ENCODE data around the gene SLC27A3. TPM values are rescaled to one million over a fixed set of nuclear protein-coding genes. Genes with fewer than 3 reads are reported as not detected.

SLC27A3 gene
- polyA plus RNA-seq, 2 of the 4 experiments (the other 2 are of a cell fraction), result 1.3 to 2.1 TPM

DNA sequence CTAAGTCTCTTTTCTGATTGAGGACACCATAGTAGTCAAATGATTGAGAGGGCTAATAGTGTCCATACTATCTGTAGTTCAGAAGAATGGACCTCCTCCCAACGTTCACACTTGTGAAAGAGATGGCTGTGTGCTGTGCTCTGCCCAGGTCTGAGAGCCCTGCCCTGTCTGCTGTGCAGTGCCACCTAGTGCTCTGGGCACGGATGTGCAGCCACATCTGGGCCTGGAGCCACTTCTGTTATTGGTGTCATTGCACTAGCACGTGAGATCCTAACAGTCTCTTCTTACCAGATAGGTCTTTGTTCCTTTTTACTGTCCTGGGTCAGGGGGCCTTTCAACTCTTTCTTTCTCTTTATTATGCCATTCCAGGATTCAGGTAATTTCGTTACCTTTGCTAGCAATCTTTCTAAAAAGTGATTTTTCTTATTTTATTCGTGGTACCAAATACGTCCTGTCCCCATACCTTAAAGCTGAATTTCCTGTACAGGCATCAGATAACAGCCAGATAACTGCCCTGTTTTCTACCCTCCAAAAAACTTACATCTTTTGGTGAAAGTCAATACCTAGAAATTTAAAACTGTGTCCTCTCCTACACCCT, 25.7 kb upstream of the SLC27A3 start:
- no peak for FAIRE-seq
- POLR2A ChIA-PET, result no interaction called here
- WGBS (ENCODE audit: missing lambda C conversion rate), result 45% methylated on average over 6 of the region's 6 CpGs

DNA sequence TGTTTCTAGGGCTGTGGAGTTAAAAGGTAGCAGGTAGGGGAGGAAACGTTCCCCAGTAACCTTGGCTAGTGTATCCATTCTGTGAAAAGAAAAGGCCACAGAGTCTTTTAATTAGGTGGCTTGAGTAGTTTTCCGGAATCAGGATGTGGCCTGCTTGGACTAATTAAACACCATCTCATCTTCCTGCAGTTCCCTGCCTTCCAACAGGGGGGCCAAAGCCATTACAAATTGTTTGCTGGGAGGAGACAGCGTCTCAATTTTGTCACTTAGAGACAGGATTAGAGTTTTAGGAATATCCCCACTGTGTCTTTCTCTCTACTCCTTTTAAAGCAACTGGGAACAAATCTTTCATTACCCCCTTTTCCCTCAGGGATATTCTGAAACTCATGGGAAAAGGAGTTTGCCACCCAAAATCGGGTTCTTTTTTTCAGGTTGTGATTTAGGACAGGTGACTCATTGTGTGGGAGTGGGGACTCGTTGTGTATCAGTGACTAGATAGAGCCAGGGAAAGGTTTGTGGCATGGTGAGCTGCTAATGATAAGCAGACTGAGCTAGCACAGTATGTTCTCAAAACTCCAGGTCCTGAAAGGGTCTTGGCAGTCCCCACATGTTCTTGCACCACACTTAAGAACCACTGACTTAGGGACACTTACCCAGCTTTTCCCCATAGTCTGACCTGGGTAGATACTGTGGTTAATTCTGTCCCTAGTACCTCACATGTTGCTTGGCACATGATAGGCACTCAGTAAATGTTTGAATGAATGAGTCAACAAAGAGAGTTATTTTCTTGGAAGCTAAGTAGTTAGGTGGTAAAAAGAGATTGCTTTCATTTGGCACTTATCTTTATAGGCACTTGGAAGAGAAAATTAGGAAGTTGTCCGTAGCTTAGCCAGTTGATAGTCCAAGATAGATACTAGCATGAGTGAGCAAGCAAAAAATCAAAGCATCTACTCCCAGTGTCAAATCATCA, 24.9 kb upstream of the SLC27A3 start:
- no peaks in the 10 kb centered on the region for H3K4me1 ChIP-seq
- no peak overlapping the region for H3K4me2 ChIP-seq
- H3K4me3 ChIP-seq, result no peak overlapping the region
- POLR2A ChIA-PET, result interaction anchor here (1.0 kb wide), 1 partner anchor 23 kb away, joined by 3 read pairs; the partner anchor contains the start of gene INTS3
- no peak overlapping the region for H3K27ac ChIP-seq
- DNase-seq (ENCODE audit: low read depth in 1 of 2, low spot score in 1 of 2) (no peak), ATAC-seq (0 out of 6 replicates have a peak, but pooled peaks of 1 of the 2 experiments have one; percentile 23), FAIRE-seq (no peak)
- TF ChIP-seq NR3C1 (IDR thresholded peaks at IDR 0.05) (no peak), RAD21 (conservative IDR thresholded peaks at IDR 0.05 in 1 of 2, IDR thresholded peaks at IDR 0.05 in 1 of 2) (no peak), TFCP2L1 (CRISPR knock-in tag; IDR thresholded peaks at IDR 0.05) (no peak), HOXA7 (CRISPR knock-in tag; IDR thresholded peaks at IDR 0.05) (no peak), MAZ (IDR thresholded peaks at IDR 0.05; ENCODE audit: borderline replicate concordance, low read depth, low read length) (no peak), FOSL2 (IDR thresholded peaks at IDR 0.05) (no peak), FOSL2 (CRISPR knock-in tag; IDR thresholded peaks at IDR 0.05) (no peak), KDM1A (IDR thresholded peaks at IDR 0.05; ENCODE audit: low read depth) (no peak), GATA3 (IDR thresholded peaks at IDR 0.05; ENCODE audit: borderline replicate concordance) (no peak), ZSCAN20 (CRISPR knock-in tag; IDR thresholded peaks at IDR 0.05) (no peak), MAFK (IDR thresholded peaks at IDR 0.05; ENCODE audit: partially characterized antibody) (no peak), POLR2A (IDR thresholded peaks at IDR 0.05; ENCODE audit: low read length) (no peak), RARB (CRISPR knock-in tag; IDR thresholded peaks at IDR 0.05) (no peak), JUN (IDR thresholded peaks at IDR 0.05) (no peak), TP53 (CRISPR knock-in tag; IDR thresholded peaks at IDR 0.05) (no peak)
- TF ChIP-seq, protein P1, sequence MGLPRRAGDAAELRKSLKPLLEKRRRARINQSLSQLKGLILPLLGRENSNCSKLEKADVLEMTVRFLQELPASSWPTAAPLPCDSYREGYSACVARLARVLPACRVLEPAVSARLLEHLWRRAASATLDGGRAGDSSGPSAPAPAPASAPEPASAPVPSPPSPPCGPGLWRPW (IDR thresholded peaks at IDR 0.05), result no peak
- TF ChIP-seq, protein P2, sequence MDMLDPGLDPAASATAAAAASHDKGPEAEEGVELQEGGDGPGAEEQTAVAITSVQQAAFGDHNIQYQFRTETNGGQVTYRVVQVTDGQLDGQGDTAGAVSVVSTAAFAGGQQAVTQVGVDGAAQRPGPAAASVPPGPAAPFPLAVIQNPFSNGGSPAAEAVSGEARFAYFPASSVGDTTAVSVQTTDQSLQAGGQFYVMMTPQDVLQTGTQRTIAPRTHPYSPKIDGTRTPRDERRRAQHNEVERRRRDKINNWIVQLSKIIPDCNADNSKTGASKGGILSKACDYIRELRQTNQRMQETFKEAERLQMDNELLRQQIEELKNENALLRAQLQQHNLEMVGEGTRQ (IDR thresholded peaks at IDR 0.05), result no peak
- TF ChIP-seq, protein P3, sequence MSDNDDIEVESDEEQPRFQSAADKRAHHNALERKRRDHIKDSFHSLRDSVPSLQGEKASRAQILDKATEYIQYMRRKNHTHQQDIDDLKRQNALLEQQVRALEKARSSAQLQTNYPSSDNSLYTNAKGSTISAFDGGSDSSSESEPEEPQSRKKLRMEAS (IDR thresholded peaks at IDR 0.05), result no peak
- TF ChIP-seq, protein P4, sequence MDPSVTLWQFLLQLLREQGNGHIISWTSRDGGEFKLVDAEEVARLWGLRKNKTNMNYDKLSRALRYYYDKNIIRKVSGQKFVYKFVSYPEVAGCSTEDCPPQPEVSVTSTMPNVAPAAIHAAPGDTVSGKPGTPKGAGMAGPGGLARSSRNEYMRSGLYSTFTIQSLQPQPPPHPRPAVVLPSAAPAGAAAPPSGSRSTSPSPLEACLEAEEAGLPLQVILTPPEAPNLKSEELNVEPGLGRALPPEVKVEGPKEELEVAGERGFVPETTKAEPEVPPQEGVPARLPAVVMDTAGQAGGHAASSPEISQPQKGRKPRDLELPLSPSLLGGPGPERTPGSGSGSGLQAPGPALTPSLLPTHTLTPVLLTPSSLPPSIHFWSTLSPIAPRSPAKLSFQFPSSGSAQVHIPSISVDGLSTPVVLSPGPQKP (IDR thresholded peaks at IDR 0.05; ENCODE audit: low read depth, low read length), result no peak
- TF ChIP-seq, protein P5, sequence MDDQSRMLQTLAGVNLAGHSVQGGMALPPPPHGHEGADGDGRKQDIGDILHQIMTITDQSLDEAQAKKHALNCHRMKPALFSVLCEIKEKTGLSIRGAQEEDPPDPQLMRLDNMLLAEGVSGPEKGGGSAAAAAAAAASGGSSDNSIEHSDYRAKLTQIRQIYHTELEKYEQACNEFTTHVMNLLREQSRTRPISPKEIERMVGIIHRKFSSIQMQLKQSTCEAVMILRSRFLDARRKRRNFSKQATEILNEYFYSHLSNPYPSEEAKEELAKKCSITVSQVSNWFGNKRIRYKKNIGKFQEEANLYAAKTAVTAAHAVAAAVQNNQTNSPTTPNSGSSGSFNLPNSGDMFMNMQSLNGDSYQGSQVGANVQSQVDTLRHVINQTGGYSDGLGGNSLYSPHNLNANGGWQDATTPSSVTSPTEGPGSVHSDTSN (IDR thresholded peaks at IDR 0.05), result no peak
- 61% methylated on average over 6 of the region's 6 CpGs for WGBS (ENCODE audit: missing lambda C conversion rate)
- CTCF ChIA-PET, result interaction anchor here (0.6 to 8.1 kb wide), 20 partner anchors 9 to 397 kb away, joined by 3 to 130 read pairs (median 4); partner anchors contain the start of genes NPR1 and RAB13
- H3K9me3 ChIP-seq, result no peaks in the 10 kb centered on the region

More for the DNA sequence above, 25.7 kb upstream of the SLC27A3 start:
- no peak overlapping the region for H3K4me3 ChIP-seq
- DNase-seq (ENCODE audit: low read depth in 1 of 2, low spot score in 1 of 2) (peak; percentile 81 to 92), ATAC-seq (peak; percentile 99 to 100)
- no peak overlapping the region for H3K27ac ChIP-seq
- H3K4me1 ChIP-seq, result no peaks in the 10 kb centered on the region
- H3K9me3 ChIP-seq, result no peaks in the 10 kb centered on the region
- TF ChIP-seq ZC3H11A (IDR thresholded peaks at IDR 0.05), result no peak
- TF ChIP-seq, protein P3 (IDR thresholded peaks at IDR 0.05), result peak; percentile 27; the same call in 1 of the 2 replicates
- TF ChIP-seq, protein P6, sequence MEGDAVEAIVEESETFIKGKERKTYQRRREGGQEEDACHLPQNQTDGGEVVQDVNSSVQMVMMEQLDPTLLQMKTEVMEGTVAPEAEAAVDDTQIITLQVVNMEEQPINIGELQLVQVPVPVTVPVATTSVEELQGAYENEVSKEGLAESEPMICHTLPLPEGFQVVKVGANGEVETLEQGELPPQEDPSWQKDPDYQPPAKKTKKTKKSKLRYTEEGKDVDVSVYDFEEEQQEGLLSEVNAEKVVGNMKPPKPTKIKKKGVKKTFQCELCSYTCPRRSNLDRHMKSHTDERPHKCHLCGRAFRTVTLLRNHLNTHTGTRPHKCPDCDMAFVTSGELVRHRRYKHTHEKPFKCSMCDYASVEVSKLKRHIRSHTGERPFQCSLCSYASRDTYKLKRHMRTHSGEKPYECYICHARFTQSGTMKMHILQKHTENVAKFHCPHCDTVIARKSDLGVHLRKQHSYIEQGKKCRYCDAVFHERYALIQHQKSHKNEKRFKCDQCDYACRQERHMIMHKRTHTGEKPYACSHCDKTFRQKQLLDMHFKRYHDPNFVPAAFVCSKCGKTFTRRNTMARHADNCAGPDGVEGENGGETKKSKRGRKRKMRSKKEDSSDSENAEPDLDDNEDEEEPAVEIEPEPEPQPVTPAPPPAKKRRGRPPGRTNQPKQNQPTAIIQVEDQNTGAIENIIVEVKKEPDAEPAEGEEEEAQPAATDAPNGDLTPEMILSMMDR (IDR thresholded peaks at IDR 0.05), result peak; percentile 88
- peak; percentile 92 for TF ChIP-seq SMC3 (IDR thresholded peaks at IDR 0.05)
- no peak for TF ChIP-seq FOSL2 (IDR thresholded peaks at IDR 0.05)
- TF ChIP-seq FOSL2 (CRISPR knock-in tag; IDR thresholded peaks at IDR 0.05), result no peak
- TF ChIP-seq RAD21 (conservative IDR thresholded peaks at IDR 0.05 in 1 of 2, IDR thresholded peaks at IDR 0.05 in 1 of 2), result peak; percentile 81 to 91
- TF ChIP-seq BHLHE40 (IDR thresholded peaks at IDR 0.05; ENCODE audit: low read depth, low read length), result peak; percentile 67; the same call in 1 of the 2 replicates
- no peak for TF ChIP-seq RFX5 (IDR thresholded peaks at IDR 0.05)
- no peak overlapping the region for H3K4me2 ChIP-seq
- CTCF ChIA-PET, result interaction anchor here (0.6 to 8.1 kb wide), 21 partner anchors 8 to 427 kb away, joined by 3 to 130 read pairs (median 4); partner anchors contain the start of gene NPR1
